GM12878 (cell line): Measurements from ENCODE around the gene KISS1. TPM values are rescaled to one million over a fixed set of nuclear protein-coding genes. Genes with fewer than 3 reads are reported as not detected.
A peak's percentile ranks its signal among the peaks of the same experiment; 100 is the strongest.

Source experiments
- ATAC-seq: fragments of 200-7000 bp; cut with Tn5 transposase; 3 replicates; pipeline ENCODE4 v1.9.1; 2020; ENCODE audit warnings: mild to moderate bottlenecking, moderate library complexity
- BruUV-seq: library from RNA; stranded (reverse); fragments of 400-500 nt; replicated peaks from 2 replicates; lab custom pipeline; 2021; lab: Mats Ljungman, UMichigan
- CTCF ChIA-PET: fragments of 300-600 bp; sonication (Branson Sonifier 250); formaldehyde crosslinking; extraction: SDS; loops from one replicate; lab custom pipeline; 2021; ENCODE audit warnings: inconsistent platforms; lab: Yijun Ruan, JAX
- POLR2A ChIA-PET: fragments of 350-600 bp; formaldehyde crosslinking; extraction: SDS; loops from one replicate; lab custom pipeline; 2021; ENCODE audit warnings: inconsistent platforms; lab: Charles Lee
- RAD21 ChIA-PET: fragments of 300-600 bp; sonication (Branson Sonifier 250); formaldehyde crosslinking; loops from one replicate; lab custom pipeline; 2023; ENCODE audit warnings: antibody characterized with exemption; ENCODE audit not compliant: unreplicated experiment; lab: Charles Lee
- SMC1A ChIA-PET: fragments of 300-600 bp; sonication (Branson Sonifier 250); formaldehyde crosslinking; loops from one replicate; lab custom pipeline; 2023; ENCODE audit not compliant: unreplicated experiment, uncharacterized antibody; lab: Charles Lee
- DNase-seq: peaks from one replicate; pipeline ENCODE4 v3.0.0-alpha.2; 2011; ENCODE audit warnings: low read depth, low spot score
- FAIRE-seq: peaks from 3 replicates; lab custom pipeline; 2011; peaks lifted over from hg19 to GRCh38; lab: Jason Lieb, UNC
- H2AFZ ChIP-seq: 2 replicates; pipeline ENCODE4 v1.6.0; 2011; ENCODE audit warnings: low read depth, low read length, control low read depth; ENCODE audit not compliant: control insufficient read depth
- H3K27ac ChIP-seq: 2 replicates; pipeline ENCODE4 v1.5.1; 2011; ENCODE audit warnings: control low read depth; ENCODE audit not compliant: control insufficient read depth, insufficient read depth
- H3K27me3 ChIP-seq, 2 experiments: replicated peaks in 1 of 2; 2 replicates each; pipeline versions ENCODE4 v1.6.0 to v1.6.1; 2011; ENCODE audit warnings: low read length in 1 of 2; ENCODE audit not compliant: control insufficient read depth in 2 of 2, insufficient read depth in 2 of 2
- H3K36me3 ChIP-seq, 2 experiments: 2 replicates each; pipeline ENCODE4 v1.5.1; 2011; ENCODE audit warnings: low read length in 1 of 2; ENCODE audit not compliant: control insufficient read depth in 2 of 2, insufficient read depth in 2 of 2
- H3K4me1 ChIP-seq: 2 replicates; pipeline ENCODE4 v1.6.1; 2011; ENCODE audit warnings: mild to moderate bottlenecking, low read length, moderate library complexity, mixed read lengths; ENCODE audit not compliant: control insufficient read depth, insufficient read depth
- H3K4me2 ChIP-seq: 2 replicates; pipeline ENCODE4 v1.6.0; 2011; ENCODE audit warnings: control low read depth; ENCODE audit not compliant: control insufficient read depth, insufficient read depth
- H3K4me3 ChIP-seq: fragments of 200-600 bp; sonication (generic); 2 replicates; pipeline ENCODE4 v1.5.1; 2016
- H3K79me2 ChIP-seq: 2 replicates; pipeline ENCODE4 v1.6.0; 2011; ENCODE audit warnings: low read length; ENCODE audit not compliant: control insufficient read depth, insufficient read depth
- H3K9ac ChIP-seq: 2 replicates; pipeline ENCODE4 v1.8.0; 2011; ENCODE audit warnings: low read length, control low read depth, mixed read lengths; ENCODE audit not compliant: control insufficient read depth, insufficient read depth
- H3K9me3 ChIP-seq: replicated peaks from 3 replicates; pipeline ENCODE4 v1.5.1; 2011; ENCODE audit warnings: mild to moderate bottlenecking, low read length; ENCODE audit not compliant: control insufficient read depth, insufficient read depth
- H4K20me1 ChIP-seq: 2 replicates; pipeline ENCODE4 v1.6.0; 2011; ENCODE audit not compliant: control insufficient read depth, insufficient read depth
- DPF2 ChIP-seq: fragments of 450-650 bp; IDR thresholded peaks from 2 replicates; pipeline ENCODE4 v1.6.1; 2017; ENCODE audit warnings: mild to moderate bottlenecking
- EGR1 ChIP-seq, 2 experiments: IDR thresholded peaks; 1 replicate in 1 of 2; 2 replicates in 1 of 2; pipeline ENCODE4 v1.6.1; 2011 to 2012; ENCODE audit warnings: low read depth in 2 of 2, low read length in 2 of 2, borderline replicate concordance in 1 of 2, mild to moderate bottlenecking in 1 of 2, moderate library complexity in 1 of 2
- IKZF1 ChIP-seq: fragments of 450-650 bp; conservative IDR thresholded peaks from 2 replicates; pipeline ENCODE4 v1.6.1; 2017; ENCODE audit warnings: antibody characterized with exemption, mild to moderate bottlenecking
- POLR2AphosphoS5 ChIP-seq: IDR thresholded peaks from 2 replicates; pipeline ENCODE4 v1.6.1; 2011; ENCODE audit warnings: mild to moderate bottlenecking, low read length, inconsistent platforms
- SUZ12 ChIP-seq: fragments of 200-600 bp; sonication (generic); IDR thresholded peaks from one replicate; pipeline ENCODE4 v1.6.1; 2018; ENCODE audit warnings: antibody characterized with exemption, mild to moderate bottlenecking; ENCODE audit not compliant: unreplicated experiment
- TARDBP ChIP-seq: IDR thresholded peaks from 2 replicates; pipeline ENCODE4 v1.6.1; 2016; ENCODE audit warnings: borderline replicate concordance
- TBL1XR1 ChIP-seq: IDR thresholded peaks from 2 replicates; pipeline ENCODE4 v1.6.1; 2012; ENCODE audit warnings: low read depth, low read length, improper control_type of control experiment
- WGBS: methylation state at CpG from one replicate; pipeline ENCODE4 v1.1.6; 2016; ENCODE audit warnings: low lambda C conversion rate; ENCODE audit not compliant: insufficient replicate concordance, insufficient coverage; ENCODE audit errors: missing lambda C conversion rate; 5-methylcytosine and 5-hydroxymethylcytosine counted together
- in situ Hi-C: fragments of 300-500 bp; cut with MboI; formaldehyde crosslinking; loops from 9 replicates; pipeline ENCODE4 v1.14.3; 2018; ENCODE audit warnings: mixed read lengths
- intact Hi-C: fragments of 100-400 bp; cut with micrococcal nuclease; formaldehyde crosslinking; loops from one replicate; pipeline ENCODE4 v1.14.2; 2022; ENCODE audit not compliant: unreplicated experiment
- polyA plus RNA-seq, 11 experiments: library from polyadenylated mRNA; depleted of rRNA in 4 of 11; unstranded in 6 of 11; stranded (reverse) in 5 of 11; fragments of >200 nt; fragmentation: Nextera tagmentation in 4 of 11; fragmentation: Illumina TruSeq in 1 of 11; extraction: Ambion mirVana in 4 of 11; extraction: Trizol in 1 of 11; gene quantifications; 1 replicate in 1 of 11; 2 replicates in 10 of 11; pipeline versions ENCODE4 v1.2.1 to v1.2.3, GENCODE V29; 2011 to 2016; ENCODE audit warnings: inconsistent platforms in 2 of 11, missing spikeins in 2 of 11, low read depth in 1 of 11
- total RNA-seq, 4 experiments: library from RNA; depleted of rRNA in 3 of 4; stranded (reverse); fragments of >200 nt in 3 of 4; fragmentation: Illumina TruSeq in 1 of 4; extraction: Trizol in 1 of 4; gene quantifications; 2 replicates each; pipeline versions ENCODE4 v1.2.1 to v1.2.3, GENCODE V29; 2013 to 2021
- TF ChIP-seq, protein P1 (sequence below): IDR thresholded peaks from 2 replicates; pipeline ENCODE4 v1.6.1; 2012; ENCODE audit warnings: low read depth, low read length, improper control_type of control experiment
- TF ChIP-seq, protein P2 (sequence below): fragments of 450-650 bp; IDR thresholded peaks from 2 replicates; pipeline ENCODE4 v1.6.1; 2017; ENCODE audit warnings: low read depth, mild to moderate bottlenecking, moderate library complexity

The KISS1 gene
- total and polyA plus RNA-seq, 10 of the 15 experiments (the other 5 are each of a cell fraction or from before 2014, with no cell fraction given) = not detected

GRCh38 chr1:204151552-204152309 lies 44.6 kb downstream of the KISS1 start, which contains the start of gene ETNK2:
TSS of gene ETNK2 (minus strand) at chr1:204152044. CDS start at chr1:204151852, 192 bp downstream.
- in situ Hi-C loops (no loop called here), intact Hi-C loops (no loop called here)
- H3K79me2 ChIP-seq = no peaks in the 10 kb centered on the region
- H3K4me1 ChIP-seq = no peaks in the 10 kb centered on the region
- TF ChIP-seq IKZF1 = peak; percentile 43
- TF ChIP-seq TBL1XR1 = no peak
- no peak for TF ChIP-seq POLR2AphosphoS5
- TF ChIP-seq, protein P1, sequence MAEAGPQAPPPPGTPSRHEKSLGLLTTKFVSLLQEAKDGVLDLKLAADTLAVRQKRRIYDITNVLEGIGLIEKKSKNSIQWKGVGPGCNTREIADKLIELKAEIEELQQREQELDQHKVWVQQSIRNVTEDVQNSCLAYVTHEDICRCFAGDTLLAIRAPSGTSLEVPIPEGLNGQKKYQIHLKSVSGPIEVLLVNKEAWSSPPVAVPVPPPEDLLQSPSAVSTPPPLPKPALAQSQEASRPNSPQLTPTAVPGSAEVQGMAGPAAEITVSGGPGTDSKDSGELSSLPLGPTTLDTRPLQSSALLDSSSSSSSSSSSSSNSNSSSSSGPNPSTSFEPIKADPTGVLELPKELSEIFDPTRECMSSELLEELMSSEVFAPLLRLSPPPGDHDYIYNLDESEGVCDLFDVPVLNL = no peak
- TF ChIP-seq, protein P2, sequence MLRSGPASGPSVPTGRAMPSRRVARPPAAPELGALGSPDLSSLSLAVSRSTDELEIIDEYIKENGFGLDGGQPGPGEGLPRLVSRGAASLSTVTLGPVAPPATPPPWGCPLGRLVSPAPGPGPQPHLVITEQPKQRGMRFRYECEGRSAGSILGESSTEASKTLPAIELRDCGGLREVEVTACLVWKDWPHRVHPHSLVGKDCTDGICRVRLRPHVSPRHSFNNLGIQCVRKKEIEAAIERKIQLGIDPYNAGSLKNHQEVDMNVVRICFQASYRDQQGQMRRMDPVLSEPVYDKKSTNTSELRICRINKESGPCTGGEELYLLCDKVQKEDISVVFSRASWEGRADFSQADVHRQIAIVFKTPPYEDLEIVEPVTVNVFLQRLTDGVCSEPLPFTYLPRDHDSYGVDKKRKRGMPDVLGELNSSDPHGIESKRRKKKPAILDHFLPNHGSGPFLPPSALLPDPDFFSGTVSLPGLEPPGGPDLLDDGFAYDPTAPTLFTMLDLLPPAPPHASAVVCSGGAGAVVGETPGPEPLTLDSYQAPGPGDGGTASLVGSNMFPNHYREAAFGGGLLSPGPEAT = no peak
- peak; percentile 94 for TF ChIP-seq SUZ12
- 0 out of 3 replicates have a peak, but pooled peaks of 1 of the 2 experiments have one; percentile 35 for TF ChIP-seq EGR1 (IDR thresholded peaks at IDR 0.05; ENCODE audit: borderline replicate concordance in 1 of 2, low read depth in 2 of 2, low read length in 2 of 2)
- no peak for TF ChIP-seq TARDBP
- 0 out of 2 replicates have a peak, but pooled peaks have one; percentile 25 for TF ChIP-seq DPF2
- no peak for DNase-seq
- no peak within 1 kb of the TSS for H2AFZ ChIP-seq
- H3K27me3 ChIP-seq = peaks cover 3 to 5% of the 10 kb centered on the region in 2 experiments; a peak in 3 of 4 replicates
- no peak within 1 kb of the TSS for H3K4me3 ChIP-seq
- RAD21 ChIA-PET = no interaction called here
- FAIRE-seq = no peak
- BruUV-seq = no TSS peak
- no peaks in the 10 kb centered on the region for H3K9me3 ChIP-seq
- H3K4me2 ChIP-seq = no peak within 1 kb of the TSS
- WGBS = 6% methylated on average over 36 of the region's 94 CpGs
- CTCF ChIA-PET = interaction anchor here (0.5 to 1.1 kb wide), 2 partner anchors 11 to 247 kb away, joined by 3 to 4 read pairs; no protein-coding TSS in a partner anchor
- H4K20me1 ChIP-seq = no peaks in the 10 kb centered on the region
- no peaks in the 10 kb centered on the region for H3K36me3 ChIP-seq
- ATAC-seq = no peak; the same call in 1 of the 3 replicates
- SMC1A ChIA-PET = no interaction called here
- no peak within 1 kb of the TSS for H3K27ac ChIP-seq
- H3K9ac ChIP-seq = no peak within 1 kb of the TSS
- POLR2A ChIA-PET = no interaction called here
